ENCODE results near the gene ANO4. TPM values are rescaled to one million over a fixed set of nuclear protein-coding genes. Genes with fewer than 3 reads are reported as not detected.
"Not testable (repeated sequence)": the region's sequence is repeated elsewhere in the genome, so short reads cannot be mapped to it uniquely, and the experiment has no call there.

The ANO4 gene
- total RNA-seq, 1 donor from 2014 or later: not detected

DNA sequence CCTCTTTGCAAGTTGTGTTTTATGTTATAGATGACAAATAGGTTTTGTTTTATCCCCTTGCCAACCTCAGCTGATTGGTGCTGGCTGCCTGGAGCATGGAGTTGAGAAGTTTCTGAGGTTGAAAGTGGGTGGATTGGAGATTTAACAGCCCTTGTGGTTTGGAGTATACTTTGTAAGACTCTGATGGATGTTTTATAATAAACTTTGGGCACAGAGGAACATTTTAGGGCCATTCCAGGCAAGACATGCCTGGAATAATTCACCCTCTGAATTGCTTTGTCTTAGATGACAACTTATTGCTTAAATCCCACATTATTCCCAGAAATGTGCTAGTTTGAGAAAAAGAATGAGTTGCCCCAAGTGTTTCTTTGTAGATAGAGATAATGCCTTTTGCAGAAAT is 256.6 kb downstream of the ANO4 start:
- H3K4me1 Mint-ChIP-seq (ENCODE audit: low read depth): no peaks in the 10 kb centered on the region
- H3K36me3 Mint-ChIP-seq (ENCODE audit: low read depth): no peaks in the 10 kb centered on the region
- no peaks in the 10 kb centered on the region for H3K9me3 Mint-ChIP-seq
- no peaks in the 10 kb centered on the region for H3K27me3 Mint-ChIP-seq (ENCODE audit: low read depth)
- DNase-seq (ENCODE audit: low spot score): no peak
- intact Hi-C loops (cut with micrococcal nuclease): no loop called here
- H3K27ac Mint-ChIP-seq: no peak overlapping the region
- no peak overlapping the region for H3K4me3 Mint-ChIP-seq (ENCODE audit: low read depth)

DNA sequence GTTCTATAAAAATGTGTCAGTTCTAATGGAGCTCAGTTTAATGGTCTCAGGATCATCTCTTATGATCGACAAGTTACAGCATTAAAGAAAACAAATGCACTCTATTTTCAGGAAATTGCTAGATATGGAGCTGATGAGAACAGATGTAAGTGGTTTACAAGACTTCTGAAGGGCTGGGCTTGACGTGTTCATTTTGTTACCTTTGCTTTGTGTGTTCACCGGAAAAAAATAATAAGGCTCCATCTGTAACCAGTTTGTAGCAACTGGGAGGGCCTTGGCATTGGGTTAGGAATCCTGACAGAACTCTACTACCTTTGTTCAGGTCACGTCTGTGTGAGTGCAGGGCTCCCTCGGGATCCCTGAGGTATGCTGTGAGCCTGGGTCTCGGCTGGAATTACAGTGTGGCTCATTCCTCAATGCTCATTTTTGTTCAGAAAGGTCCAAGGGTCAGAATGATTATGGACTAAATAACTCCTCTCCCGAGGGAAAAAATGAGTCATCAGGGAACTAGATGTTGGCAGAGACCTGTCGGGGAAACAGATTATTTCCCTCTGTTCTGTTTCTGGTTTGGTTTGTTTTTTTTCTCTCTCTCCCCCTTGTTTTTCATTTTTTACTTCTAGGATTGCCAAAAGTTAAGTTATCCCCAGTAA is 257.4 kb downstream of the ANO4 start:
- H3K27me3 Mint-ChIP-seq (ENCODE audit: low read depth): no peaks in the 10 kb centered on the region
- H3K27ac Mint-ChIP-seq: no peak overlapping the region
- no peaks in the 10 kb centered on the region for H3K36me3 Mint-ChIP-seq (ENCODE audit: low read depth)
- no peak overlapping the region for H3K4me3 Mint-ChIP-seq (ENCODE audit: low read depth)
- H3K9me3 Mint-ChIP-seq: no peaks in the 10 kb centered on the region
- H3K4me1 Mint-ChIP-seq (ENCODE audit: low read depth): no peaks in the 10 kb centered on the region
- intact Hi-C loops (cut with micrococcal nuclease): no loop called here
- DNase-seq (ENCODE audit: low spot score): no peak

DNA sequence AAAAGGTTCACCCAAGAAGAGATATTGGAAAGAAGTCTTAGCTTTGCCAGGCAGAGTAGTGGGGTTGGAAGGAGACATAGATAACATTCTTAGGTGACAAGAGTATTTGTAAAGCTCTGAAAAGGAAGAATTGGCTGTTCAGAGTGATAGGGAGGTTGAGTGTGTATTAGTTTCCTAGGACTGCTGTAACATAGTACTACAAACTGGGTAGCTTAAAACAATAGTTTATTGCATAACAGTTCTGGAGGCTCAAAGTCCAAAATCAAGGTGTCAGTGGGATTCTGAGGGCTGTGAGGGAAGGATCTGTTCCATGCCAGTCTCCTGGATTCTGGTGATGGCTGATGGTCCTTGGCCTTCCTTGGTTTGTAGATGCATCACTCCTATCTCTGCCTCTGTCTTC is 258.6 kb downstream of the ANO4 start:
- DNase-seq (ENCODE audit: low spot score): no peak
- Mint-ChIP-seq H3K4me3 (ENCODE audit: low read depth) (no peak overlapping the region), H3K27me3 (ENCODE audit: low read depth) (no peaks in the 10 kb centered on the region), H3K36me3 (ENCODE audit: low read depth) (no peaks in the 10 kb centered on the region), H3K4me1 (ENCODE audit: low read depth) (no peaks in the 10 kb centered on the region), H3K9me3 (no peaks in the 10 kb centered on the region), H3K27ac (no peak overlapping the region)
- intact Hi-C loops (cut with micrococcal nuclease): no loop called here

DNA sequence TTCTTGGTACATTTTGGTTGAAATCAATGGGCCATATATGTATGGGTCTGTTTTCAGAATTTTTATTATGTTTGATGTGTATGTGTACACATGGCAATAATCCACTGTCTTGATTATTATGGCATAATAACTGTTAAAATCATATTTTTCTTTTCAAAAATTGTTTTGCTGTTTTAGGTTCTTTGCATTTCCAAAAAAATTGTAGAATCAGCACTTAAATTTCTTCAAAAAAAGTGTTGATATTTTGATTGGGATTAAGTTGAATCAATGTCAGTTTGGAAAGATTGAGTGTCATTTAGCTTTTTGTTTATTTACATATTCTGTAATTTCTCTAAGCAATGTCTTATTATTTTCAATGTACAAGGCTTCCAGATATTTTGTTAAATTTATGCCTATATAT is 261.4 kb downstream of the ANO4 start:
- DNase-seq (ENCODE audit: low spot score): no peak
- no peak overlapping the region for H3K4me3 Mint-ChIP-seq (ENCODE audit: low read depth)
- intact Hi-C loops (cut with micrococcal nuclease): no loop called here
- H3K27ac Mint-ChIP-seq: no peak overlapping the region
- H3K9me3 Mint-ChIP-seq: no peaks in the 10 kb centered on the region
- no peaks in the 10 kb centered on the region for H3K4me1 Mint-ChIP-seq (ENCODE audit: low read depth)
- no peaks in the 10 kb centered on the region for H3K27me3 Mint-ChIP-seq (ENCODE audit: low read depth)
- H3K36me3 Mint-ChIP-seq (ENCODE audit: low read depth): no peaks in the 10 kb centered on the region

DNA sequence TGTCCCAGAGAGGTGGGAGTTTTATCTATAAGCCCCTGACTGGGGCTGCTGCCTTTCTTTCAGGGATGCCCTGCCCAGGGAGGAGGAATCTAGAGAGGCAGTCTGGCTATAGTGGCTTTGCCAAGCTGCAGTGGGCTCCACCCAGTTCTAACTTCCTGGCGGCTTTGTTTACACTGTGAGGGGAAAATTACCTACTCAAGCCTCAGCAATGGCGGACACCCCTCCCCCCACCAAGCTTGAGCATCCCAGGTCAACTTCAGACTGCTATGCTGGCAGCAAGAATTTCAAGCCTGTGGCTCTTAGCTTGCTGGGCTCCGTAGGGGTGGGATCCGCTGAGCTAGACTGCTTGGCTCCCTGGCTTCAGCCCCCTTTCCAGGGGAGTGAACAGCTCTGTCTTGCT is 267.9 kb downstream of the ANO4 start:
- DNase-seq (ENCODE audit: low spot score); H3K4me1 Mint-ChIP-seq (ENCODE audit: low read depth); H3K27ac Mint-ChIP-seq; H3K9me3 Mint-ChIP-seq; H3K36me3 Mint-ChIP-seq (ENCODE audit: low read depth); intact Hi-C loops (cut with micrococcal nuclease); H3K4me3 Mint-ChIP-seq (ENCODE audit: low read depth); H3K27me3 Mint-ChIP-seq (ENCODE audit: low read depth): not testable (repeated sequence)

DNA sequence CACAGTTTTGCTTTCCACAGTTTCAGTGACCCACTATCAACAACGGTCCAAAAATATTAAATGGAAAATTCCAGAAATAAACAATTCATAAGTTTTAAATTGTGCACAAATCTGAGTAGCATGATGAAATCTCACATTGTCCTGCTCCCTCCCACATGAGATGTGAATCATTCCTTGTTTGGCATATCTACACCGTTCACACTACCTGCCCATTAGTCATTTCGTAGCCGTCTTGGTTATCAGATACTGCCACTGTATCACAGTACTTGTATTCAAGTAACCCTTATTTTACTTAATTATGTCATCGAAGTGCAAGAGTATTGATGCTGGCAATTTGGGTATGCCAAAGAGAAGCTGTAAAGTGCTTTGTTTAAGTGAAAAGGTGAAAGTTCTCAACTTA is 270.1 kb downstream of the ANO4 start:
- DNase-seq (ENCODE audit: low spot score): no peak
- Mint-ChIP-seq H3K9me3 (no peaks in the 10 kb centered on the region), H3K36me3 (ENCODE audit: low read depth) (no peaks in the 10 kb centered on the region), H3K27ac (no peak overlapping the region), H3K27me3 (ENCODE audit: low read depth) (no peaks in the 10 kb centered on the region), H3K4me3 (ENCODE audit: low read depth) (no peak overlapping the region), H3K4me1 (ENCODE audit: low read depth) (no peaks in the 10 kb centered on the region)
- intact Hi-C loops (cut with micrococcal nuclease): no loop called here

DNA sequence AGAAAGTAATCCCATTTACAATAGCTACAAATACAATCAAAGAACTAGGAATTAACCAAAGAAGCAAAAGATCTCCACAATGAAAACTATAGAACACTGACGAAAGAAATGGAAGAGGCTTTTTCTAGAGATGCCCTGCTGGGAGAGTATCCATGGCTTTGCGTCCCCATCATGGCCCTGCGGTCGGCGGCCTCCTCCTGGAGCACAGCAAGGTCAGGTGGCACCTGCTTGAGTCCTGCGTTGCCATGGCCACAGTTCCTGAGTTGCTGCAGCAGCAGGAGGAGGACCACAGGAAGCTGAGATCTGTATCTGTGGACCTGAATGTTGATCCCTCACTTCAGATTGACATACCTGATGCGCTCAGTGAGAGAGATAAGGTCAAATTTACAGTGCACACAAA is 271.9 kb downstream of the ANO4 start:
- Mint-ChIP-seq H3K4me1 (ENCODE audit: low read depth) (no peaks in the 10 kb centered on the region), H3K27me3 (ENCODE audit: low read depth) (no peaks in the 10 kb centered on the region), H3K9me3 (peaks cover 4% of the 10 kb centered on the region), H3K4me3 (ENCODE audit: low read depth) (no peak overlapping the region), H3K27ac (no peak overlapping the region), H3K36me3 (ENCODE audit: low read depth) (no peaks in the 10 kb centered on the region)
- intact Hi-C loops (cut with micrococcal nuclease): no loop called here
- no peak for DNase-seq (ENCODE audit: low spot score)

DNA sequence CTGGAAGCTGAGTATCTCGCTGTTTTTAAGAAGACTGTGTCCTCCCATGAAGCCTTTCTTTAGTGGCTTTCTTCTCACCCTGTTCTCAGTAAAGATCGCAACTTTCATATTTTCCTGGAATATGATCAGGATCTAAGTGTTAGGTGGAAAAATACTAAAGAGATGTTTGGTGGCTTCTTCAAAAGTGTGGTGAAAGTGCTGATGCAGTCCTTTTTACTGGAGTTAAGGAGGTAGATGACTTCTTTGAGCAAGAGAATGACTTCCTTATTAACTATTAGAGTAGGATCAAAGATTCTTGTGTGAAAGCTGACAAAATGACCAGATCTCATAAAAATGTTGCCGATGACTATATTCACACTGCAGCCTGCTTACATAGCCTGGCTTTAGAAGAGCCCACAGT is 273.8 kb downstream of the ANO4 start:
- Mint-ChIP-seq H3K9me3 (peaks cover 7% of the 10 kb centered on the region), H3K4me1 (ENCODE audit: low read depth) (no peaks in the 10 kb centered on the region), H3K27ac (no peak overlapping the region), H3K27me3 (ENCODE audit: low read depth) (no peaks in the 10 kb centered on the region), H3K4me3 (ENCODE audit: low read depth) (no peak overlapping the region), H3K36me3 (ENCODE audit: low read depth) (no peaks in the 10 kb centered on the region)
- DNase-seq (ENCODE audit: low spot score): no peak
- intact Hi-C loops (cut with micrococcal nuclease): no loop called here

DNA sequence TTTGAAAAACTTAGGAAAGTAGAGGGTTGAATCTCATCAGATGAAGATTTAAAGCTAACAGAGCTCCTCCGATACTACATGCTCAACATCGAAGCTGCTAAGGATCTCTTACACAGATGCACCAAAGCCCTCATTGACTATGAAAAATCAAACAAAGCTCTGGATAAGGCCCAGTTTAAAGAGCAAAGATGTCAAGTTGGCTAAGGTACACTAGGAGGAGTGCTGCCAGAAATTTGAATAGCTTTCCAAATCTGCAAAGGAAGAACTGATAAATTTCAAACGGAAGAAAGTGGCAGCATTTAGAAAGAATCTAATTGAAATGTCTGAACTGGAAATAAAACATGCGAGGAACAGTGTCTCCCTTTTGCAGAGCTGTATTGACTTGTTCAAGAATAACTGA is 274.3 kb downstream of the ANO4 start:
- H3K27ac Mint-ChIP-seq: no peak overlapping the region
- no peak overlapping the region for H3K4me3 Mint-ChIP-seq (ENCODE audit: low read depth)
- DNase-seq (ENCODE audit: low spot score): no peak
- peaks cover 7% of the 10 kb centered on the region for H3K9me3 Mint-ChIP-seq
- H3K27me3 Mint-ChIP-seq (ENCODE audit: low read depth): no peaks in the 10 kb centered on the region
- intact Hi-C loops (cut with micrococcal nuclease): no loop called here
- no peaks in the 10 kb centered on the region for H3K4me1 Mint-ChIP-seq (ENCODE audit: low read depth)
- no peaks in the 10 kb centered on the region for H3K36me3 Mint-ChIP-seq (ENCODE audit: low read depth)

DNA sequence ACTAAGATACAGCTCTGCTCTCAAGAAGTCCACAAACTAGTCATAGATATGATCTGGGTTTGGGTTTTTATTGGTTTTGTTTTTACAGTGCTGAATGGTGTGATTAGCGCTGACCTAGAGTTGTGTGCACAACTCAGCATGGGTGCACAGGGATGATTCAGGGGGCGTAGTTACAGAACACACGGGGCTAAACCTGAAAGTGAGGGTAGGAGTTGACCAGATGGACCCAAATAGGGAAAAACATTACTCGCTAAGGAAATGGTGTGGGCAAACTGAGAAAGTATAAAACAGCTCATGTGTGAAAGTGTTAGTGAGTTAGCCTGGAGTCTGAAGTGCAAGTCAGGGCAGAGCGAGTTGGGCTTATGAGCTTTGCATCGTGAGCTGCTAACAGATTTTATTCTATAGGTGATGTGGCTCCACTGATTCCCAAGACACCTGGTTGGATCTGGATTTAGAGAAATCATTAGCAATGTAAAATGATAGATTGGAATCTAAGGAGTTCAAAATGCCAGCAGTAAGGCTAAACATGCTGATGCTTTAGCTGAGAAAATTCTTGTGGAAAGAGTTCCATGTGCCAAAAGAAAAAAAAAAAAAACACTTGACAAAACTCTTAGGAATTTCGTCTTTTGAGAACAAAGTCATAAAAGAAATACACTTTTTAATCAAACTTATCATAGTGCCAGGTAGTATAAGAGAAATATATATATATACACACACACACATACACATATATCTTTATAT is 280.5 kb downstream of the ANO4 start:
- no peak overlapping the region for H3K4me3 Mint-ChIP-seq (ENCODE audit: low read depth)
- no peak overlapping the region for H3K27ac Mint-ChIP-seq
- no peaks in the 10 kb centered on the region for H3K36me3 Mint-ChIP-seq (ENCODE audit: low read depth)
- peaks cover 20% of the 10 kb centered on the region for H3K4me1 Mint-ChIP-seq (ENCODE audit: low read depth)
- no peaks in the 10 kb centered on the region for H3K27me3 Mint-ChIP-seq (ENCODE audit: low read depth)
- intact Hi-C loops (cut with micrococcal nuclease): no loop called here
- DNase-seq (ENCODE audit: low spot score): no peak
- H3K9me3 Mint-ChIP-seq: peaks cover 7% of the 10 kb centered on the region

DNA sequence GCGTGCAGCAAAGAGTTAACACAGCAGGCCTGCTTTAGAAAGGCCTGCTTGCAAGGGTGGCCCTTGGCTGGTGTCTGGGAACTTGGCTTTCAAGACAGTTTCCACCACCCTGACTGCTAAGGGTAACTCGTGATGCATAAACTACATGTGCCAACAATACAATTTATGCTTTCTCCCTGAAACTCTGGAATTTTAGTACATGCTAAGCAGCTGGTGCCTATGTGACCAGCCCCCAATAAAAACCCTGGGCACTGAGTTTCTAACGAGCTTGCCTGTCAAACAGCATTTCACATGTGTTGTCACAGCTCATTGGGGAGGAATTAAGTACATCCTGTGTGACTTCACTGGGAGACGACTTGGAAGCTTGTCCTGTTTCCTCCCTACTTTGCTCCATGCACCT is 282.3 kb downstream of the ANO4 start:
- Mint-ChIP-seq H3K27me3 (ENCODE audit: low read depth) (no peaks in the 10 kb centered on the region), H3K4me3 (ENCODE audit: low read depth) (no peak overlapping the region), H3K4me1 (ENCODE audit: low read depth) (peaks cover 20% of the 10 kb centered on the region), H3K27ac (no peak overlapping the region), H3K9me3 (peaks cover 2% of the 10 kb centered on the region), H3K36me3 (ENCODE audit: low read depth) (no peaks in the 10 kb centered on the region)
- DNase-seq (ENCODE audit: low spot score): no peak
- intact Hi-C loops (cut with micrococcal nuclease): no loop called here

DNA sequence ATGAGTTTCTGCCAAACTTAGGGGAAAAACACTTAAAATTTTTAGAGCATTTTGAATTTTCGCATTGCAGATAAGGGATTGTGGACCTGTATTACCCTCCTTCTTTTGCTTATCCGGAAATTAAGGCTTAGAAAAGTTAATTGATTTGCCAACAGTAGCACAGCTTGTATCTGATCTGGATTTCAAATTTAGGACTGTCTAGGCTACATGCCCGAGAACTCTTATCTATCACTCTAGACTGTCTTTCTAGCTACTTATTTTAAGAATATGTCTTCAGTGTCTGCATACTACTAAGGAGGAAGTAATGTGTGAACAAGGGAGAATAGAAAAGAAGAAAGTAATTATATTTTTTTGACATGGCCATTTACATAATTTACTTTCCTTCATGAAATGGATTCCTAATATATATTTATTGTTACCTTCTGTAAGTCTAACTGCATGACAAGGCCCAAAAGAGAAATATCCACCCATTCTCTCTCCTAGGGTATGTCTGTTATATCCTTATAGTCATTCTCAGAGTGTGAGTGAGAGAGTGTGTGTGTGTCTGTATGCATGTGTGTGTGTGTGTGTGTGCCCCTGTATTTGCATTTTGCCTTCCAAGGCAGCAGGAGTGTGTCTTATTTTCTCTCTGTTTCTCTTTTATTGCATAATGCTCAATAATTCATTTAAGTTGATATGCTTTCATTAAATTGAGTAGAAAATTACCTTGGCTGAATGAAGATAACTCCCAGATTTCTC is 283.4 kb downstream of the ANO4 start:
- Mint-ChIP-seq H3K36me3 (ENCODE audit: low read depth) (no peaks in the 10 kb centered on the region), H3K27ac (no peak overlapping the region), H3K27me3 (ENCODE audit: low read depth) (no peaks in the 10 kb centered on the region), H3K4me3 (ENCODE audit: low read depth) (no peak overlapping the region), H3K4me1 (ENCODE audit: low read depth) (peaks cover 20% of the 10 kb centered on the region), H3K9me3 (peaks cover 3% of the 10 kb centered on the region)
- intact Hi-C loops (cut with micrococcal nuclease): no loop called here
- no peak for DNase-seq (ENCODE audit: low spot score)

DNA sequence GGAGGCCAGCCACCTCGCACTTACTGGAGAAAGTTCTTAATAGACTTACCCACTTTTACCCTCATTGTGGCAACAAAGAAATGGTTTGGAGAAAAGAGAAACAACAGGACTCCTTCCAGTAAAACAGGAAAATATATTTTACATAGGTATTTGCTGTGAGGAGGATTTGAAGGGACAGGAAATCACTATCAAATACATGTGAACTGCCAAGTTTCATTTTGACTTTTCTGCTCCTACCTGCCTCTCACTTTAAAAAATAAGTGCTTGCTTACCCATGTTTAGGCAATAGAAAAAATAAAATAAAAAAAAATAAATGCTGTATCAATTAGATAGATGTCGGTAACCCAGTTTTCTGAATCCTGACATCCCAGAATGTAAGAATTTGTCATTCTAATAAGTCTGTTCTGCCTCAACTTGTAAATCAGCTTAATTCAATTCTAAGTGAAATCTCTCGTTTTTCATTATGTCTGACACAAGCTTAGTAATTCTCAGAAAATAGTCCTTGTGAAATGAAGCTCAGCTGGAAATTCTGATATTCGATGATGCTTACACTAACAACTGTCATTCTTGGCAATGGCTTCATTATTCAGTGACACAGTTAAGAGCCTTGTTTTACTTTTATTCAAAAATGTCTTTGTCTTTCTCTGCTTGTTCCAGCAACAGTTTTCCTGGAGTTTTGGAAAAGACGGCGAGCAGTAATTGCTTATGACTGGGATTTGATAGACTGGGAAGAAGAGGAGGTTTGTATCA is 284.1 kb downstream of the ANO4 start:
- Mint-ChIP-seq H3K9me3 (peaks cover 3% of the 10 kb centered on the region), H3K27me3 (ENCODE audit: low read depth) (no peaks in the 10 kb centered on the region), H3K4me3 (ENCODE audit: low read depth) (no peak overlapping the region), H3K36me3 (ENCODE audit: low read depth) (no peaks in the 10 kb centered on the region), H3K4me1 (ENCODE audit: low read depth) (peaks cover 20% of the 10 kb centered on the region), H3K27ac (no peak overlapping the region)
- intact Hi-C loops (cut with micrococcal nuclease): no loop called here
- no peak for DNase-seq (ENCODE audit: low spot score)

Data from activated T-helper 2 cell treated with anti-CD3 and anti-CD28 coated beads, Interferon-gamma antibody, Interleukin-2, Interleukin-4, amounts not matched to agents 10 μg/mL and 5 μg/mL and 100 μg/mL, durations not matched to agents 14 hours and 24 hours and 36 hours (primary cell).